ENCODE data around the gene PRXL2C.
A peak's percentile ranks its signal among the peaks of the same experiment; 100 is the strongest.

PRXL2C gene

GRCh38 chr9:96612105-96612965 lies 42.8 kb downstream of the PRXL2C start:
- DNase-seq = peak; percentile 74

GRCh38 chr9:96611302-96611701 lies 43.8 kb downstream of the PRXL2C start:
- DNase-seq = no peak

- no peak for DNase-seq
Observed at GRCh38 chr9:96609732-96610131, 45.4 kb downstream of the PRXL2C start.

GRCh38 chr9:96607971-96608370 lies 47.1 kb downstream of the PRXL2C start:
- DNase-seq = no peak

- no peak for DNase-seq
Observed at GRCh38 chr9:96605328-96605727, 49.8 kb downstream of the PRXL2C start.

- DNase-seq = no peak
Observed at GRCh38 chr9:96604004-96604319, 51.2 kb downstream of the PRXL2C start.

GRCh38 chr9:96603305-96604003 lies 51.7 kb downstream of the PRXL2C start:
- DNase-seq = no peak

GRCh38 chr9:96599298-96599697 lies 55.8 kb downstream of the PRXL2C start:
- DNase-seq = no peak

- no peak for DNase-seq
Observed at GRCh38 chr9:96596601-96597111, 58.5 kb downstream of the PRXL2C start.
